Activated T-cell treated with anti-CD3 and anti-CD28 coated beads for 1 hour (primary cell): ENCODE results near the gene CDCA4.
"Not testable (repeated sequence)": the region's sequence is repeated elsewhere in the genome, so short reads cannot be mapped to it uniquely, and the experiment has no call there.

Experiments
- DNase-seq: peaks from one replicate; pipeline ENCODE4 v3.0.0-alpha.2; 2020; ENCODE audit warnings: low read depth

CDCA4 gene

GRCh38 chr14:105020815-105021655, at the start of gene CDCA4:
TSS of gene CDCA4 (minus strand) at chr14:105021083. CDS start at chr14:105011929, 9,154 bp downstream.
- peak; percentile 97 for DNase-seq

GRCh38 chr14:105069871-105070759, 49.2 kb upstream of the CDCA4 start:
- no peak for DNase-seq

- no peak for DNase-seq
Measured at GRCh38 chr14:105069522-105069870, 48.6 kb upstream of the CDCA4 start.

GRCh38 chr14:105068818-105069217, 47.9 kb upstream of the CDCA4 start:
- DNase-seq, result no peak

- no peak for DNase-seq
Measured at GRCh38 chr14:105067969-105068301, 47.1 kb upstream of the CDCA4 start.

GRCh38 chr14:105067140-105067968, 46.5 kb upstream of the CDCA4 start:
- DNase-seq, result no peak

- no peak for DNase-seq
Measured at GRCh38 chr14:105066240-105067071, 45.6 kb upstream of the CDCA4 start.

- DNase-seq, result peak; percentile 74
Measured at GRCh38 chr14:105065280-105066228, 44.7 kb upstream of the CDCA4 start, which contains the start of gene GPR132. TSS of gene GPR132 (minus strand) at chr14:105065430. CDS start at chr14:105055420, 10,010 bp downstream.

GRCh38 chr14:105064721-105065143, 43.8 kb upstream of the CDCA4 start:
- no peak for DNase-seq

GRCh38 chr14:105064001-105064400, 43.1 kb upstream of the CDCA4 start:
- DNase-seq, result no peak

- DNase-seq, result not testable (repeated sequence)
Measured at GRCh38 chr14:105063506-105063905, 42.6 kb upstream of the CDCA4 start.

- no peak for DNase-seq
Measured at GRCh38 chr14:105063056-105063455, 42.2 kb upstream of the CDCA4 start.

GRCh38 chr14:105062048-105062433, 41.2 kb upstream of the CDCA4 start:
- no peak for DNase-seq

- DNase-seq, result no peak
Measured at GRCh38 chr14:105061428-105062047, 40.7 kb upstream of the CDCA4 start.

- DNase-seq, result no peak
Measured at GRCh38 chr14:105060751-105061427, 40.0 kb upstream of the CDCA4 start.

- no peak for DNase-seq
Measured at GRCh38 chr14:105059925-105060565, 39.2 kb upstream of the CDCA4 start.

- no peak for DNase-seq
Measured at GRCh38 chr14:105059035-105059924, 38.4 kb upstream of the CDCA4 start.
